ENCODE results near the gene CSMD2. TPM values are rescaled to one million over a fixed set of nuclear protein-coding genes. Genes with fewer than 3 reads are reported as not detected.

Gene CSMD2
- total RNA-seq, 6 experiments from 2014 or later: under 0.01 to 0.19 (median 0.09) TPM; not detected in 1

GRCh38 chr1:33615546-33615945, 549.5 kb downstream of the CSMD2 start:
- ATAC-seq: no peak
- Histone ChIP-seq H3K9me3 (no peaks in the 10 kb centered on the region), H3K27me3 (no peaks in the 10 kb centered on the region), H3K4me3 (no peak overlapping the region), H3K4me1 (no peaks in the 10 kb centered on the region), H3K36me3 (no peaks in the 10 kb centered on the region), H3K27ac (no peak overlapping the region)
- 10% methylated on average over 3 of the region's 7 CpGs for WGBS (ENCODE audit: insufficient coverage, low coverage, low lambda C conversion rate, missing lambda C conversion rate)
- TF ChIP-seq CTCF (IDR thresholded peaks at IDR 0.05) (no peak), POLR2A (IDR thresholded peaks at IDR 0.05) (no peak)
- no peak for DNase-seq
- intact Hi-C loops (cut with DNase I): no loop called here

- Histone ChIP-seq H3K4me1 (no peaks in the 10 kb centered on the region), H3K27me3 (no peaks in the 10 kb centered on the region), H3K27ac (no peak overlapping the region), H3K36me3 (no peaks in the 10 kb centered on the region), H3K4me3 (no peak overlapping the region), H3K9me3 (no peaks in the 10 kb centered on the region)
- no peak for DNase-seq
- TF ChIP-seq CTCF (IDR thresholded peaks at IDR 0.05) (no peak), POLR2A (IDR thresholded peaks at IDR 0.05) (no peak)
- WGBS (ENCODE audit: insufficient coverage, low coverage, low lambda C conversion rate, missing lambda C conversion rate): 81% methylated on average over 7 of the region's 14 CpGs
- no peak for ATAC-seq
- intact Hi-C loops (cut with DNase I): no loop called here
These were observed 554.1 kb downstream of the CSMD2 start for GRCh38 chr1:33610864-33611455.

- ATAC-seq (no peak), DNase-seq (no peak)
- Histone ChIP-seq H3K4me3 (no peak overlapping the region), H3K27me3 (no peaks in the 10 kb centered on the region), H3K27ac (no peak overlapping the region), H3K9me3 (no peaks in the 10 kb centered on the region), H3K36me3 (no peaks in the 10 kb centered on the region), H3K4me1 (no peaks in the 10 kb centered on the region)
- intact Hi-C loops (cut with DNase I): no loop called here
- WGBS (ENCODE audit: insufficient coverage, low coverage, low lambda C conversion rate, missing lambda C conversion rate): 83% methylated on average over 2 of the region's 3 CpGs
- TF ChIP-seq POLR2A (IDR thresholded peaks at IDR 0.05) (no peak), CTCF (IDR thresholded peaks at IDR 0.05) (no peak)
These were observed 554.6 kb downstream of the CSMD2 start for GRCh38 chr1:33610391-33610790.

- H3K27me3 ChIP-seq: no peaks in the 10 kb centered on the region
- DNase-seq (no peak), ATAC-seq (no peak)
- H3K9me3 ChIP-seq: no peaks in the 10 kb centered on the region
- H3K4me1 ChIP-seq: no peaks in the 10 kb centered on the region
- no peak for TF ChIP-seq CTCF (IDR thresholded peaks at IDR 0.05)
- 75% methylated on average over 3 of the region's 5 CpGs for WGBS (ENCODE audit: insufficient coverage, low coverage, low lambda C conversion rate, missing lambda C conversion rate)
- intact Hi-C loops (cut with DNase I): no loop called here
- no peaks in the 10 kb centered on the region for H3K36me3 ChIP-seq
- H3K27ac ChIP-seq: no peak overlapping the region
- no peak overlapping the region for H3K4me3 ChIP-seq
These were observed 555.3 kb downstream of the CSMD2 start for GRCh38 chr1:33609739-33610138.
